ENCODE results near the gene TBC1D10A.

The TBC1D10A gene

DNA sequence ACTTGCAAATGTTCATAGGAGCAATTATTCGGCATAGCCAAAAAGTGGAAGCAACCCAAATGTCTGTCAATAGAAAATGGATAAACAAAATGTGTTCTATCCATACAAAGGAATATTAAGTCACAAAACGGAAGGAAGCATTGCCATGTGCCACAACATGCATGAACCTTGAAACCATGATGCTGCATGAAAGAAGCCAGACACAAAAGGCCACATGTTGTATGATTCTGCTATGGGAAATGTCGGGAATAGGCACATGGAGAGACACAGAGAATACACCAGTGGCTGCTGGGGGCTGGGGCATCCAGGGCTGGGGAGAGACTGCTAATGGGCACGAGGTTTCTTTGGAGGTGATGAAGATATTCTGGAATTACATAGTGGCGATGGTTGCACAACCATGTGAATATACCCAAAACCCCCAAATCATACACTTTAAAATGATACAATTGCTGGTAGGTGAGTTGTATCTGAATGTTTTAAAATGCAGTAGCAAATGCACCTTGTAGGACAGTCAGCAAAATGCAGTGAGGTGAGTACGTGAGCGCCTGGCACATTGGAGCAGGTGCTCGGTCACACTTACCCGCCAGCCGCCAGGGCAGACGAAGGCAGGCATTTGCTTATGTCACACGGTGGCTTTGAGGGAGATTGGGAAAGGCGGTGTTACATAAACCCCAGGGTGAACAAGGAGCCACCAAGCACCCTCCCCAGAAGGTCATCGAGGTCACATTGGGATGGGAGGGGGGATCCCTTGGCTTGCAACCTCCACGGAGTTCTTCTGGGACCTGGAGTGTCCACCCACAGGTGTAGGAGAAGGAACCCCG is 53.8 kb downstream of the TBC1D10A start:
- Histone ChIP-seq H3K4me1 (ENCODE audit: control insufficient read depth in 5 of 5, insufficient read depth in 5 of 5, low read length in 5 of 5) (peaks cover 8 to 61% (median 46%) of the 10 kb centered on the region in 5 donors), H3K9me3 (ENCODE audit: control insufficient read depth in 5 of 5, low read length in 5 of 5) (no peaks in the 10 kb centered on the region), H3K27ac (ENCODE audit: low read depth, low read length) (no peak overlapping the region), H3K36me3 (ENCODE audit: control insufficient read depth in 5 of 5, insufficient read depth in 5 of 5, low read length in 5 of 5) (no peaks in the 10 kb centered on the region), H3K4me3 (ENCODE audit: low read depth in 1 of 5, low read length in 5 of 5) (no peak overlapping the region), H3K27me3 (ENCODE audit: control insufficient read depth in 5 of 5, insufficient read depth in 4 of 5, low read length in 5 of 5) (no peaks in the 10 kb centered on the region), H3K9ac (ENCODE audit: low read length in 5 of 5) (no peak overlapping the region)

DNA sequence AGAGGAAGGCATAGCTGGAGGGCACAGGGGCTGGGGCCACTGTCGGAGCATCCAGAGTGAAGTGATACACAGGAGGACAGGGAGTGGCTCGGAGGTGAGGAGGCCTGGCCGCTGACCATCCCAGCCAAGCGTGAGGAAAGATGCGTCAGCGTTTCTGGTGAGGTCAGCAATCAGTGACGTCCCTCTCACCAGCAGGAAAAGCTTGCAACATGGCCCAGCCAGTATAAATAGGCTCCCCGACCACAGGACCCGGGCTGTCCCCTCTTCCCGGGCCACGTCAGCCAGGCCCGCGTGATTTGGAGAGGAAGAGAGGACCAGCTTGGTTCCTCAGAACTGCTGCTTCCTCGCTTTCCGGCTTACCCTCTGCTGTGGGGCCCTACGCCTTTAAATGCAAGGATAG is 55.9 kb downstream of the TBC1D10A start:
- Histone ChIP-seq H3K9me3 (ENCODE audit: control insufficient read depth in 5 of 5, low read length in 5 of 5) (no peaks in the 10 kb centered on the region), H3K27ac (ENCODE audit: low read depth, low read length) (peak overlapping the region; percentile 58), H3K9ac (ENCODE audit: low read length in 5 of 5) (peak overlapping the region in 2 of 5 donors; percentile 32 to 38), H3K36me3 (ENCODE audit: control insufficient read depth in 5 of 5, insufficient read depth in 5 of 5, low read length in 5 of 5) (no peaks in the 10 kb centered on the region), H3K4me3 (ENCODE audit: low read depth in 1 of 5, low read length in 5 of 5) (no peak overlapping the region), H3K4me1 (ENCODE audit: control insufficient read depth in 5 of 5, insufficient read depth in 5 of 5, low read length in 5 of 5) (peaks cover 3 to 56% (median 29%) of the 10 kb centered on the region in 5 donors), H3K27me3 (ENCODE audit: control insufficient read depth in 5 of 5, insufficient read depth in 4 of 5, low read length in 5 of 5) (peaks cover 0 to 3% (median 0%) of the 10 kb centered on the region in 5 donors)

DNA sequence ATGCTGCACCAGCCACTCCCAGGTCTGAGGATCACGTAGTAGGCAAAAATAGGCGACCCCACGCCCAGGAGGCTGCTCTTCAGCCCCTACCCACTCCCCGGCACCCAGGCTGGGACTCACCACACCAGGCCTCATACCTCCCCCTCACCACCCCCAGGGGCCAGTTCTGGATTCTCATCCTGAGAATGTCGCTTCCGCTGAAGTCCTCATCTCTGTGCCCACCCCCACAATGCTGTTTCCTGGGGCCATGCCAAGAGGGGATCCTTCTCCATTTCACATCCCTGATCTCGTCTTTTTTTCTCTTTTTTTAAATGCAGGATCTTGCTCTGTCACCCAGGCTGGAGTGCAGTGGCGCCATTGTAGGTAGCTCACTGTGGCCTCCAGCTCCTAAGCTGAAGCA is 58.4 kb downstream of the TBC1D10A start:
- Histone ChIP-seq H3K36me3 (ENCODE audit: control insufficient read depth in 5 of 5, insufficient read depth in 5 of 5, low read length in 5 of 5) (no peaks in the 10 kb centered on the region), H3K27ac (ENCODE audit: low read depth, low read length) (no peak overlapping the region), H3K4me3 (ENCODE audit: low read depth in 1 of 5, low read length in 5 of 5) (no peak overlapping the region), H3K27me3 (ENCODE audit: control insufficient read depth in 5 of 5, insufficient read depth in 4 of 5, low read length in 5 of 5) (peaks cover 0 to 5% (median 0%) of the 10 kb centered on the region in 5 donors), H3K9ac (ENCODE audit: low read length in 5 of 5) (no peak overlapping the region), H3K9me3 (ENCODE audit: control insufficient read depth in 5 of 5, low read length in 5 of 5) (no peaks in the 10 kb centered on the region), H3K4me1 (ENCODE audit: control insufficient read depth in 5 of 5, insufficient read depth in 5 of 5, low read length in 5 of 5) (peaks cover 0 to 54% (median 6%) of the 10 kb centered on the region in 5 donors)

DNA sequence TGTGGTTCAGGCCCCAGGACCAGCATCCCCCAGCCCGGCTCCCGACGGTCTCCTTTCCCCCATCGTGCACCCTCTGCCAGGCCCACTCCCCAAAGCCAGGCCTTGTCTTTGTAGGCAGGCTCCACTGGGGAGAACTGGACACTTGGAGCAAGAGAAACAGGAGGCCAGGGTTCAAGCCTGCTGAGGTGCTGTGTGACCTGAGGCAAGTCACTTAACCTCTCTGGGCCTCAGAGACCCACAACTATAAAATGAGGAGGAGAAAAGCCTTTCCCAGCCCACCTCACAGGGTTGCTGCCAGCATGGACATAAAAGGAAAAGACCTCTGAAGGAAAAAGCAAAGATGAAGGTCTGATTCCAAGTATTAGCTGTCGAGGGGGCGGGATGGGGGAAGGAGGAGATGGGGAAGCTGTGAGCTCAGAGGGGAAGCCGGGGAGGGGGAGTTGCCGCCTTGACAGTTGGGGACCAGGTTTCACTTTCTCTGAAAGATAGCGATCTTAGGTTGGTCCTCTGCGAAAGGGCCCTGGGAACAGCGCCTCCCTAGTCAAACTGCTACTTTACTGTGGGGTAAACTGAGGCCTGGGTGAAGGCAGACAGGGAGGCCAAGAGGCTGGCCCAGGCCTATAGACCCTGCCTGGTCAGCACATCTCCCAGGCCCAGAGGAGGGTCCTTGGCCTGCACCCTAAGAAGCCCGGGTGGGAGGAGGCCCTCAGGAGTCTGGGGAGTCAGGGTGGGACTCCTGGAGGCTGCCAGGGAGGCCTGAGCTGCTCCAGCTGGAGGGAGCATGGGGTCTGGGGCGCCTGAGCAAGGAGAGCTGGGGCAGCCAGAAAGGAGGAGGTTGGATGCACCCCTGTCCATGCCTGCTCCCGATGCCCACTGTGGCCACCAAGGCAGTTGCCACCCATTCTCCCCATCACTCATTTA is 59.1 kb downstream of the TBC1D10A start:
- no peaks in the 10 kb centered on the region for H3K9me3 ChIP-seq (ENCODE audit: control insufficient read depth in 5 of 5, low read length in 5 of 5)
- H3K4me3 ChIP-seq (ENCODE audit: low read depth in 1 of 5, low read length in 5 of 5): peak overlapping the region in 2 of 5 donors; percentile 26 to 38
- peaks cover 0 to 53% (median 7%) of the 10 kb centered on the region in 5 donors for H3K4me1 ChIP-seq (ENCODE audit: control insufficient read depth in 5 of 5, insufficient read depth in 5 of 5, low read length in 5 of 5)
- no peaks in the 10 kb centered on the region for H3K36me3 ChIP-seq (ENCODE audit: control insufficient read depth in 5 of 5, insufficient read depth in 5 of 5, low read length in 5 of 5)
- H3K27me3 ChIP-seq (ENCODE audit: control insufficient read depth in 5 of 5, insufficient read depth in 4 of 5, low read length in 5 of 5): peaks cover 0 to 7% (median 0%) of the 10 kb centered on the region in 5 donors
- no peak overlapping the region for H3K9ac ChIP-seq (ENCODE audit: low read length in 5 of 5)
- no peak overlapping the region for H3K27ac ChIP-seq (ENCODE audit: low read depth, low read length)

- Histone ChIP-seq H3K36me3 (ENCODE audit: control insufficient read depth in 5 of 5, insufficient read depth in 5 of 5, low read length in 5 of 5) (no peaks in the 10 kb centered on the region), H3K9ac (ENCODE audit: low read length in 5 of 5) (peak within 1 kb of the TSS in 3 of 5 donors; percentile 55 to 62 (median 57)), H3K9me3 (ENCODE audit: control insufficient read depth in 5 of 5, low read length in 5 of 5) (no peaks in the 10 kb centered on the region), H3K27ac (ENCODE audit: low read depth, low read length) (no peak within 1 kb of the TSS), H3K27me3 (ENCODE audit: control insufficient read depth in 5 of 5, insufficient read depth in 4 of 5, low read length in 5 of 5) (peaks cover 0 to 7% (median 3%) of the 10 kb centered on the region in 5 donors), H3K4me3 (ENCODE audit: low read depth in 1 of 5, low read length in 5 of 5) (peak within 1 kb of the TSS; percentile 8 to 62 (median 49)), H3K4me1 (ENCODE audit: control insufficient read depth in 5 of 5, insufficient read depth in 5 of 5, low read length in 5 of 5) (peaks cover 0 to 52% (median 7%) of the 10 kb centered on the region in 5 donors)
Measured at GRCh38 chr22:30266445-30267381, 60.0 kb downstream of the TBC1D10A start, which contains the start of gene OSM. TSS of gene OSM (minus strand) at chr22:30266851. CDS start at chr22:30266799, 52 bp downstream.

- H3K4me1 ChIP-seq (ENCODE audit: control insufficient read depth in 5 of 5, insufficient read depth in 5 of 5, low read length in 5 of 5): peaks cover 0 to 45% (median 7%) of the 10 kb centered on the region in 5 donors
- H3K27me3 ChIP-seq (ENCODE audit: control insufficient read depth in 5 of 5, insufficient read depth in 4 of 5, low read length in 5 of 5): peaks cover 0 to 7% (median 4%) of the 10 kb centered on the region in 5 donors
- no peak overlapping the region for H3K27ac ChIP-seq (ENCODE audit: low read depth, low read length)
- no peaks in the 10 kb centered on the region for H3K36me3 ChIP-seq (ENCODE audit: control insufficient read depth in 5 of 5, insufficient read depth in 5 of 5, low read length in 5 of 5)
- peak overlapping the region in 3 of 5 donors; percentile 55 to 62 (median 57) for H3K9ac ChIP-seq (ENCODE audit: low read length in 5 of 5)
- H3K4me3 ChIP-seq (ENCODE audit: low read depth in 1 of 5, low read length in 5 of 5): peak overlapping the region; percentile 8 to 62 (median 49)
- no peaks in the 10 kb centered on the region for H3K9me3 ChIP-seq (ENCODE audit: control insufficient read depth in 5 of 5, low read length in 5 of 5)
Measured at GRCh38 chr22:30265823-30266444, 60.8 kb downstream of the TBC1D10A start.

DNA sequence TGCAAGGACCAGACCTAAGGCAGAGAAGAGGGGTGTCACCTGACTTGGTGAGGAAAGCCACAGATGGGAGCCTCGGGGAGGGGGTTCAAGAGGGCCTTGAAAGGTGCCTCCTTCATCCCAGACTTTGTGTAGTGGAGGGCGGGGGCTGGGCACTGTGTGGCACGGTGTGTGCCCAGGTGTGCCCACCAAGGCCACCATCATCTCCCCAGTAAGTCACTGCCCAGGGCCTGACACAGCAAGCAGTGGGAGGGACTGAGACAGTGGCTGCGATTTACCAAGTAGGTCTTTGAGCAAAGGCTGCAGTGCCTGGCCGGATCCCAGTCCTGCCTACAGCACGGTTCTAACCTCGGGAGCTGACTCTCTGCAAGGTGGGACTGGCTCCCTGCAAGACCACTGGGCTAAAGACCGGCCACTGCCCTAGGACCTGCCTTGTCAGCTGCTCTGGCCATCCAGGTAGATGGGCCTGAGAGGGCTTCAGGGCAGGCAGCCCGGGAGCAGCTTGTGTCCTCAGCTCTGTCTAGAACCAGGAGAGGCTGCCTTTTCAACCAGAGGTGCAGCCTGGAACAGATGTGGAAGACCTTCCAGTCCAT is 61.5 kb downstream of the TBC1D10A start:
- Histone ChIP-seq H3K4me1 (ENCODE audit: control insufficient read depth in 5 of 5, insufficient read depth in 5 of 5, low read length in 5 of 5) (peaks cover 0 to 45% (median 7%) of the 10 kb centered on the region in 5 donors), H3K27me3 (ENCODE audit: control insufficient read depth in 5 of 5, insufficient read depth in 4 of 5, low read length in 5 of 5) (peaks cover 0 to 9% (median 4%) of the 10 kb centered on the region in 5 donors), H3K9ac (ENCODE audit: low read length in 5 of 5) (no peak overlapping the region), H3K4me3 (ENCODE audit: low read depth in 1 of 5, low read length in 5 of 5) (peak overlapping the region in 1 of 5 donors; percentile 62), H3K36me3 (ENCODE audit: control insufficient read depth in 5 of 5, insufficient read depth in 5 of 5, low read length in 5 of 5) (no peaks in the 10 kb centered on the region), H3K9me3 (ENCODE audit: control insufficient read depth in 5 of 5, low read length in 5 of 5) (no peaks in the 10 kb centered on the region), H3K27ac (ENCODE audit: low read depth, low read length) (no peak overlapping the region)

DNA sequence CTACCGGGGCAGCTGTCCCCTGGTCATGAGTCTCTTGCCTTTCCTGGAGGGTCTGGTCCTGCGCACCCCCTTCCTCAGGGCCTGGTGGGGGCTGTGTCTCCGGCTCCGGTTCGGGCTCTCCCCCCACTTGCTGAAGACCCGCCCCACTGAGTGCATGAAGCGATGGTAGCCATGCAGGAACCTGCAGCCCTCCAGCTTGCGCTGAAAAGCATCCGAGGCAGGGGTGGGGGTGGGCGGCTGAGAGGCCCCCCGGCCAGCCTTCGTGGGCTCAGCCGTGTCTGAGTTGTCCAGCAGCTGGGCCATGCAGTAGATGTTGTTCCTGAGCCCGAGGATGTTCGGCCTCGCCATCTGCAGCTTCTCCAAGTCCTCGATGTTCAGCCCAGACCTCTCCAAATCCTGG is 62.9 kb downstream of the TBC1D10A start:
- Histone ChIP-seq H3K27ac (ENCODE audit: low read depth, low read length) (no peak overlapping the region), H3K36me3 (ENCODE audit: control insufficient read depth in 5 of 5, insufficient read depth in 5 of 5, low read length in 5 of 5) (no peaks in the 10 kb centered on the region), H3K9ac (ENCODE audit: low read length in 5 of 5) (no peak overlapping the region), H3K4me1 (ENCODE audit: control insufficient read depth in 5 of 5, insufficient read depth in 5 of 5, low read length in 5 of 5) (peaks cover 0 to 45% (median 7%) of the 10 kb centered on the region in 5 donors), H3K27me3 (ENCODE audit: control insufficient read depth in 5 of 5, insufficient read depth in 4 of 5, low read length in 5 of 5) (peaks cover 0 to 9% (median 4%) of the 10 kb centered on the region in 5 donors), H3K9me3 (ENCODE audit: control insufficient read depth in 5 of 5, low read length in 5 of 5) (no peaks in the 10 kb centered on the region), H3K4me3 (ENCODE audit: low read depth in 1 of 5, low read length in 5 of 5) (no peak overlapping the region)

Measured in subcutaneous abdominal adipose tissue (tissue), 5 donors.